ENCODE data around the gene FKBP2. TPM values are rescaled to one million over a fixed set of nuclear protein-coding genes. Genes with fewer than 3 reads are reported as not detected.

Gene FKBP2
- total RNA-seq, 4 donors from 2014 or later: 38.2 to 101 (median 57.8) TPM

DNA sequence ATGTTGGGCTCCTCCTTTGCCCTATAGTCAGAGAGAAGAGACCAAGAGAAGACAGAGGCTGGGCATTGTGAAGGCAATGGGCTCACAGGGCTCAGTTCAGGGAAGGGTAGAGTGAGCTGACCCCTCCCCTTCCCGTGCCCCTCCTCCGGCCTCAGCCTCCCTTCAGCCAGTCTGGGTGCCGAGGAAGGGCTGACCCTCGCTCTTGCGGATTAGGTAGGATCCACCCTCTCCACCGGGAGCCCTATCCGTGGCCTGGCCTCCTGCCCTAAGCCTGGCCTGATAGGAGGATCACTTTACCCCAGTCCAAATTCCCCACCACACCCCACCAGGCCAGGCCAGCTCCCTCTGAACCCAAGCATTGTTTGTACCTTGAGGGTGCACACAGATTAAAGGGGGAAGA lies 7.7 kb downstream of the FKBP2 start:
- Histone ChIP-seq H3K4me1 (peaks cover 0 to 82% (median 37%) of the 10 kb centered on the region in 4 donors), H3K27me3 (no peaks in the 10 kb centered on the region), H3K36me3 (peaks cover 0 to 9% (median 0%) of the 10 kb centered on the region in 3 donors), H3K27ac (no peak overlapping the region), H3K9me3 (no peaks in the 10 kb centered on the region), H3K4me3 (no peak overlapping the region)
- WGBS, 2 donors: 65 to 80% methylated on average over 7 of the region's 7 CpGs
- TF ChIP-seq EP300 (IDR thresholded peaks at IDR 0.05): no peak
- no peak for TF ChIP-seq POLR2A (IDR thresholded peaks at IDR 0.05)
- TF ChIP-seq, protein P1, sequence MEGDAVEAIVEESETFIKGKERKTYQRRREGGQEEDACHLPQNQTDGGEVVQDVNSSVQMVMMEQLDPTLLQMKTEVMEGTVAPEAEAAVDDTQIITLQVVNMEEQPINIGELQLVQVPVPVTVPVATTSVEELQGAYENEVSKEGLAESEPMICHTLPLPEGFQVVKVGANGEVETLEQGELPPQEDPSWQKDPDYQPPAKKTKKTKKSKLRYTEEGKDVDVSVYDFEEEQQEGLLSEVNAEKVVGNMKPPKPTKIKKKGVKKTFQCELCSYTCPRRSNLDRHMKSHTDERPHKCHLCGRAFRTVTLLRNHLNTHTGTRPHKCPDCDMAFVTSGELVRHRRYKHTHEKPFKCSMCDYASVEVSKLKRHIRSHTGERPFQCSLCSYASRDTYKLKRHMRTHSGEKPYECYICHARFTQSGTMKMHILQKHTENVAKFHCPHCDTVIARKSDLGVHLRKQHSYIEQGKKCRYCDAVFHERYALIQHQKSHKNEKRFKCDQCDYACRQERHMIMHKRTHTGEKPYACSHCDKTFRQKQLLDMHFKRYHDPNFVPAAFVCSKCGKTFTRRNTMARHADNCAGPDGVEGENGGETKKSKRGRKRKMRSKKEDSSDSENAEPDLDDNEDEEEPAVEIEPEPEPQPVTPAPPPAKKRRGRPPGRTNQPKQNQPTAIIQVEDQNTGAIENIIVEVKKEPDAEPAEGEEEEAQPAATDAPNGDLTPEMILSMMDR (IDR thresholded peaks at IDR 0.05): no peak
- DNase-seq (ENCODE audit: low spot score in 2 of 2): no peak

DNA sequence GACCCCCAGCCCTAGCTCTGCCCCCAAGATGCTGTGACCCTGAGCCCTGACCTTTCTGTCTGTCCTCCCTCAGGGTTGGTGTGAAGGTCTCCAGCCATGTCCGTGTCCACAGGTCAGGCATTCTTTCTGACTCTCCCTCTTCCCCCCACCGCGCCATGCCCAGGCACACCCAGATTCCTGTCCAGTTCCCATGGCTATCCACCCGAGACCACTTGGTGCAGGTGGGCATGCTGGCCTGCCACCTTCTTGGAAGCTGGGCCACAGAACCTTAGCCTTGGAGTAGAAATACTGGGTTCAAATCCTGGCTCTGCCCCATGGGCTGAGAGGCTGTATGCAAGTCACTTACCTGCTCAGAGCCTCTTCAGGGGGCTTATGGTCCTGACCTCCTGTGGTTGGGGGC lies 8.1 kb downstream of the FKBP2 start:
- Histone ChIP-seq H3K4me3 (no peak overlapping the region), H3K4me1 (peaks cover 0 to 83% (median 37%) of the 10 kb centered on the region in 4 donors), H3K27ac (no peak overlapping the region), H3K9me3 (no peaks in the 10 kb centered on the region), H3K27me3 (no peaks in the 10 kb centered on the region), H3K36me3 (peaks cover 0 to 5% (median 0%) of the 10 kb centered on the region in 3 donors)
- DNase-seq (ENCODE audit: low spot score in 2 of 2): no peak
- WGBS, 2 donors: 85 to 94% methylated on average over 3 to 4 of the region's 4 CpGs
- TF ChIP-seq, protein P1 (IDR thresholded peaks at IDR 0.05): no peak
- TF ChIP-seq POLR2A (IDR thresholded peaks at IDR 0.05): no peak
- TF ChIP-seq EP300 (IDR thresholded peaks at IDR 0.05): no peak

DNA sequence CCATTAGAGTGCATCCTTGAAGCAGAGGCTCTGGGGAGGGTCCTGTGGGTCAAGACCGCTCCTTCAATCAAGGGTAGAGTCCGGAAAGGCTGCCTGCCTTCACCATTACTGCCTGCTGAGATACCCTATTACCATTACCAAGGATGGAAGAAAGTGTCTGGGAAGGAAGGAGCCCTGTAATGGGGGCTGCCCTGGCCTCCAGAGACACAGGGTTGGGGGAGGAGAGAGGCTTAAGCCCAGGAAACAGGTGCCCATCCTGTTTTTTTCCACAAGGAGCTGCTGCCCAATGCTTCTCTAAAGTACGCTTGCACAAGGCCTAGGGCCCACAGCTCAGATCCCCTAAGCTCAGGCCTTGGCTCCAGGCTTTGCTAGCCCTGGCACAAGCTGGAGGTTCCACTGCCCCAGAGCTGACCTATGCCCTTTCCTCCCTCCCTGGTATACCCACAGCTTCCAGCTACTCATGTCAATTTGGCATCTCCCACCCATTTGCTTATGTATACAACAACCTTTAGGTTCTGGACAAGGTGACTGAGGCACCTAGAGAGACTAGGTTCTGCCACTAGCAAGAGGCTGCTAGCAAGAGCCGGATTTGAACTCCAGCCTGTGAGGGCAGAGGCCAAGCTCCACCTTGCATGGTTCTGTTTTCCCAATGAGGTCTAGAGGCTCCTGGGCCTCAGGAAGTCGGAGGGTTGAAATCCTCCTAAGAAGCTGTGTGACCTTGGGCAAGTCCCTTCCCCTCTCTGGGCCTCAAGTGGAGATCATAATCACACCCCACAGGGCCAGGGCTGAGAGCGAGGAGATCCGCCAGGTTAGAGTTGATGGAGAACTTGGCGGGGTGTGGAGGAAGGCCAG lies 8.9 kb downstream of the FKBP2 start:
- WGBS, 2 donors: 82 to 88% methylated on average over 8 of the region's 8 CpGs
- no peaks in the 10 kb centered on the region for H3K9me3 ChIP-seq
- H3K36me3 ChIP-seq: peaks cover 0 to 4% (median 0%) of the 10 kb centered on the region in 3 donors
- H3K27ac ChIP-seq: no peak overlapping the region
- H3K4me1 ChIP-seq: peaks cover 0 to 79% (median 36%) of the 10 kb centered on the region in 4 donors
- no peak for DNase-seq (ENCODE audit: low spot score in 2 of 2)
- TF ChIP-seq, protein P1 (IDR thresholded peaks at IDR 0.05): no peak
- TF ChIP-seq EP300 (IDR thresholded peaks at IDR 0.05) (no peak), POLR2A (IDR thresholded peaks at IDR 0.05) (no peak)
- no peak overlapping the region for H3K4me3 ChIP-seq
- no peaks in the 10 kb centered on the region for H3K27me3 ChIP-seq

DNA sequence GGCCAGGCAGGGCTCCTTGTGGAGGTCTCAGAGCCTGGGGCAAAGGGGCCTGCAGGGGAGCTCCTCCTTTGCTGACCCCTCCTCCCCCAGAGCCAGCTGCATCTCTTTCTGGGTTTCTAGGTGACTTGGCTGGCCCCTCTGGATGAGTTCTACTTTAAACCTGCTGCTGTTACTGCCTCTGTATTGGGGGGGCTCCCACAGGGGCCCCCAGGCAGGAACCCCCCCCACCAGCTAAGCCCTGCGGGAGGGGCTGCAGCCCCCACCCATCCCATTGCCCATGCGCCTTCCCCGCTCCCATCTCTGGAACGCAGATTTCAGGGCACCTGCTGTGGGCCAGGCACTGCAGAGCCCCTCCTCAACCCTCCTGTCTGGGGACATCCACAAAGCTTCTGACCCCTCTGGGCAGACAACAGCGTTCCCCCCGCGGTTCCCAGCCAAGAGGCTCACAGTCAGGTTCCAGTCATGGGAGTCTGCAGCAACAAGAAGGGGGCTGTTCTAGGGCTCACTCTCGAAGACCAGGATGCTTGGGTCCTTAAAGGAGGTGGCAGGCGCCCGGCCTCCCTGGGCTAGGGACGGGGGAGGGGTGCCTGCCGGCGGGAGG lies 9.6 kb downstream of the FKBP2 start:
- TF ChIP-seq POLR2A (IDR thresholded peaks at IDR 0.05): no peak
- TF ChIP-seq, protein P1 (IDR thresholded peaks at IDR 0.05): no peak
- TF ChIP-seq EP300 (IDR thresholded peaks at IDR 0.05): no peak
- Histone ChIP-seq H3K27me3 (no peaks in the 10 kb centered on the region), H3K9me3 (no peaks in the 10 kb centered on the region), H3K36me3 (peaks cover 0 to 12% (median 0%) of the 10 kb centered on the region in 3 donors), H3K4me1 (peaks cover 0 to 72% (median 31%) of the 10 kb centered on the region in 4 donors), H3K27ac (peak overlapping the region in 3 of 4 donors; percentile 75 to 89 (median 77)), H3K4me3 (peak overlapping the region; percentile 45 to 96 (median 63))
- 16 to 33% methylated on average over 9 of the region's 13 CpGs for WGBS, 2 donors
- no peak for DNase-seq (ENCODE audit: low spot score in 2 of 2)
